Duodenal mucosa (tissue), 2 donors: ENCODE measurements around the gene RERE.
"Not testable (repeated sequence)": the region's sequence is repeated elsewhere in the genome, so short reads cannot be mapped to it uniquely, and the experiment has no call there.

ENCODE experiments used
- H3K27ac ChIP-seq: one replicate; pipeline ENCODE4 v1.7.0; 2013; ENCODE audit warnings: low read depth, low read length
- H3K27me3 ChIP-seq, 2 donors: one replicate each; pipeline ENCODE4 v1.7.0; 2013; ENCODE audit warnings: low read length in 2 of 2, control low read depth in 1 of 2; ENCODE audit not compliant: insufficient read depth in 2 of 2, control insufficient read depth in 1 of 2
- H3K36me3 ChIP-seq, 2 donors: one replicate each; pipeline ENCODE4 v1.7.0; 2013; ENCODE audit warnings: low read length in 2 of 2, control low read depth in 1 of 2; ENCODE audit not compliant: insufficient read depth in 2 of 2, control insufficient read depth in 1 of 2
- H3K4me1 ChIP-seq, 2 donors: one replicate each; pipeline ENCODE4 v1.7.0; 2013; ENCODE audit warnings: low read length in 2 of 2, control low read depth in 1 of 2; ENCODE audit not compliant: insufficient read depth in 2 of 2, control insufficient read depth in 1 of 2
- H3K4me3 ChIP-seq, 2 donors: one replicate each; pipeline ENCODE4 v1.7.0; 2013; ENCODE audit warnings: low read length in 2 of 2, low read depth in 1 of 2
- H3K9ac ChIP-seq, 2 donors: one replicate each; pipeline ENCODE4 v1.7.0; 2013; ENCODE audit warnings: low read length in 2 of 2, low read depth in 1 of 2
- H3K9me3 ChIP-seq, 2 donors: one replicate each; pipeline ENCODE4 v1.7.0; 2013; ENCODE audit warnings: low read length in 2 of 2, control low read depth in 1 of 2; ENCODE audit not compliant: control insufficient read depth in 1 of 2

The RERE gene

DNA sequence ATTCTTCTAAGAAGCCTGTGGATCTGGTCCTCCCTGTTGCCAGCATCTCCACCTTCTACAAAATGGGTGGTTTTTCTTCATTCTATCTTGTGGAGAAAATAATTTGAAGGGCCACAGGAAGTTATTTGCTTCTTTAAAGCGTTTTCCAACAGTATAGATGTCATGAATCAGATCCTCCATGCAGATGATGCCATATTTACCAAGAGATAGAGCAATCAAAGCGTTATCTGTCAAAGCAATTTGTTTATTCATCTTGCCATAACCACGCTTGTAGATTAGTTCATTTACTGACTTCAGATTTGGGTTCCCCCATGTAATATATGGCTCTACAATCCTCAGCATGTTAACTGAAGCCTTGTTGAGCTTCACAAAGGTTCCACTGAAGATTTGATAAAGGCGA is 31.2 kb downstream of the RERE start:
- H3K9me3 ChIP-seq, H3K4me3 ChIP-seq, H3K4me1 ChIP-seq, H3K36me3 ChIP-seq, H3K27me3 ChIP-seq, H3K27ac ChIP-seq, H3K9ac ChIP-seq: not testable (repeated sequence)

DNA sequence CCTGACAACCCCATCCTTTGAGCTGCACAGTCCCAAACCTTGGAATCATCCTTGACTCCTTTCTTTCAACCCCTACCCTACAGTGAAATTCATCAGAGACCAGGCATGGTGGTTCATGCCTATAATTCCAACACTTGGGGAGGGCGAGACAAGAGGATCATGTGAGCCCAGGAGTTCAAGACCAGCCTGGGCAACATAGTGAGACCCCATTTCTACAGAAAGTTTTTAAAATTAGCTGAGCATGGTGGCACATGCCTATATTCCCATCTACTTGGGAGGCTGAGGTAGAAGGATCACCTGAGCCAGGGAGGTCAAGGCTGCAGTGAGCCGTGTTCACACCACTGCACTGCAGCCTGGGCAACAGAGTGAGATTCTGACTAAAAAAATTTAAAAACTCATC is 34.5 kb downstream of the RERE start:
- no peaks in the 10 kb centered on the region for H3K27me3 ChIP-seq
- no peaks in the 10 kb centered on the region for H3K4me1 ChIP-seq
- no peak overlapping the region for H3K9ac ChIP-seq
- H3K9me3 ChIP-seq: no peaks in the 10 kb centered on the region
- no peak overlapping the region for H3K4me3 ChIP-seq
- H3K27ac ChIP-seq: no peak overlapping the region
- no peaks in the 10 kb centered on the region for H3K36me3 ChIP-seq

- Histone ChIP-seq H3K27me3 (no peaks in the 10 kb centered on the region), H3K9ac (no peak overlapping the region), H3K4me3 (no peak overlapping the region), H3K9me3 (no peaks in the 10 kb centered on the region), H3K4me1 (no peaks in the 10 kb centered on the region), H3K36me3 (no peaks in the 10 kb centered on the region), H3K27ac (no peak overlapping the region)
These were observed 35.3 kb downstream of the RERE start for GRCh38 chr1:8782001-8782620.

GRCh38 chr1:8780405-8780804 is 37.0 kb downstream of the RERE start:
- Histone ChIP-seq H3K36me3 (no peaks in the 10 kb centered on the region), H3K9me3 (no peaks in the 10 kb centered on the region), H3K27me3 (no peaks in the 10 kb centered on the region), H3K4me3 (no peak overlapping the region), H3K9ac (no peak overlapping the region), H3K4me1 (no peaks in the 10 kb centered on the region), H3K27ac (no peak overlapping the region)

DNA sequence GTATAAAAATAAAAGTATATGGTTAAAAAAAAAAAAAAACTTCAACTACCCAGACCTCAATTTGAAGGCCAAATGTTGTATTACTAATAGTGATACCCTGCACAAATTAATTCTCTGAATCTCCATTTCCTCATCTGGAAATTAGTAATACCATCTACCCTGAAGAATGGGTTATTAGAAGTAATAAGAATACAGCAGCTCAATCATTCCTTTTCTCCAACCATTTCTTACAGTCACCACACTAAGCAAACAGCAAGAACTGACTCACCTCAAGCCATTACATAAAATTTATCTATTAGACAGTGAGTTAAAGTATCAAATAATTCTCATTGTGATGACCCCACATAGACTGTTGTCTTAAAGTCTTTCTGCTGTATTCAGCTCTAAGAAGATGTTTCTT is 39.6 kb downstream of the RERE start:
- no peaks in the 10 kb centered on the region for H3K4me1 ChIP-seq
- H3K27me3 ChIP-seq: no peaks in the 10 kb centered on the region
- no peaks in the 10 kb centered on the region for H3K36me3 ChIP-seq
- H3K9ac ChIP-seq: no peak overlapping the region
- no peaks in the 10 kb centered on the region for H3K9me3 ChIP-seq
- no peak overlapping the region for H3K27ac ChIP-seq
- no peak overlapping the region for H3K4me3 ChIP-seq

- no peaks in the 10 kb centered on the region for H3K9me3 ChIP-seq
- H3K27ac ChIP-seq: no peak overlapping the region
- no peak overlapping the region for H3K4me3 ChIP-seq
- no peak overlapping the region for H3K9ac ChIP-seq
- no peaks in the 10 kb centered on the region for H3K27me3 ChIP-seq
- H3K36me3 ChIP-seq: no peaks in the 10 kb centered on the region
- H3K4me1 ChIP-seq: no peaks in the 10 kb centered on the region
These were observed 41.3 kb downstream of the RERE start for GRCh38 chr1:8776104-8776503.

DNA sequence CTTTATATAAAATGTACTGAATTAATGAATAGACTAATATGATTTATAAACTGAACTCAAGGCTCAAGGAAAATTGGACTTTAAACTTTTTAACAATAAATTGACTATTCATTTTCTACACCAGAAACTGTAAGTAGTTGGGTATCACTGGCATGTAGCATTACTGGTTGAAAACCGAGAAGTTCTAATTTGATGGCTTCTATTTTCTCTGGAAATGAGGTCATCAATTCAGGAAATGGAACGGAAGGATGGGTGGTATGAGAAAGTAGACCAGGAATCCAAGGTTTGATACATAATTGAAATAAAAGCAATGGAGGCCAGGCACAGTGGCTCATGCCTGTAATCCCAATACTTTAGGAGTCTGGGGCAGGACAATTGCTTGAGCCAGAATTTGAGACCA is 50.4 kb downstream of the RERE start:
- H3K36me3 ChIP-seq: no peaks in the 10 kb centered on the region
- peaks cover 0 to 5% of the 10 kb centered on the region in 2 donors for H3K4me1 ChIP-seq
- no peak overlapping the region for H3K9ac ChIP-seq
- no peak overlapping the region for H3K4me3 ChIP-seq
- H3K27ac ChIP-seq: no peak overlapping the region
- no peaks in the 10 kb centered on the region for H3K9me3 ChIP-seq
- no peaks in the 10 kb centered on the region for H3K27me3 ChIP-seq

- Histone ChIP-seq H3K9me3 (no peaks in the 10 kb centered on the region), H3K36me3 (no peaks in the 10 kb centered on the region), H3K4me3 (no peak overlapping the region)
These were observed 52.2 kb downstream of the RERE start for GRCh38 chr1:8765198-8765597.

DNA sequence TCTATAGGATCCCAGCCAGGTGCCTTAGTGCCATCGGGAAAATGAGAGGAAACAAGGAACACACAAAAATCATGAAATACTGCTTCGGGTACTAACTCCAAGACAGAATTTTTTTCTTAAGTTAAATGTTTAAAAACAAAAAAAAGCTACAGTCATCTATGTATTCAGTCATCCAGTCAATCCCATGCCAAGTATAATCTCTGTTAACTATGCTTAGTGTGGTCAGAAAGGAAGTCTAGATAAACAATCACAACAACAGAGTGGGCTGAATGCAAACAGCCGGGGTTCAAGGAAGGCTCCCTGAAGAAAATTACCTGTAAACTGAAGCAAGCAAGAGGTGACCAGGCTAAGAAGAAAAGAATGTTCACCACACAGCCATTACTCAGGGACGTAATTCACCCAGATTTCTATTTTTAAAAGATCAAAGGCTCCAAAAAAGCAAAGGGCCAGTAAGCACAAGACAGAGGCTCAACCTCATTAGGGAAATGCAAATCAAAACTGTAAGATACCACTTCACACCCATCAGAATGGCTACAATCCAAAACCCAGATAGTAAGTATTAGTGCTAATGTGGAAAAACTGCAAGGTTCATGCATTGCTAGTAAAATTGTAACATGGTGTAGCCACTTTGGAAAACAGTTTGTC is 53.0 kb downstream of the RERE start:
- Histone ChIP-seq H3K27ac (no peak overlapping the region), H3K4me1 (peaks cover 0 to 5% of the 10 kb centered on the region in 2 donors), H3K9me3 (no peaks in the 10 kb centered on the region), H3K9ac (no peak overlapping the region), H3K27me3 (no peaks in the 10 kb centered on the region), H3K4me3 (no peak overlapping the region), H3K36me3 (no peaks in the 10 kb centered on the region)

More at GRCh38 chr1:8765198-8765597, 52.2 kb downstream of the RERE start:
- H3K9ac ChIP-seq: no peak overlapping the region
- H3K4me1 ChIP-seq: peaks cover 0 to 5% of the 10 kb centered on the region in 2 donors
- H3K27ac ChIP-seq: no peak overlapping the region
- H3K27me3 ChIP-seq: no peaks in the 10 kb centered on the region

DNA sequence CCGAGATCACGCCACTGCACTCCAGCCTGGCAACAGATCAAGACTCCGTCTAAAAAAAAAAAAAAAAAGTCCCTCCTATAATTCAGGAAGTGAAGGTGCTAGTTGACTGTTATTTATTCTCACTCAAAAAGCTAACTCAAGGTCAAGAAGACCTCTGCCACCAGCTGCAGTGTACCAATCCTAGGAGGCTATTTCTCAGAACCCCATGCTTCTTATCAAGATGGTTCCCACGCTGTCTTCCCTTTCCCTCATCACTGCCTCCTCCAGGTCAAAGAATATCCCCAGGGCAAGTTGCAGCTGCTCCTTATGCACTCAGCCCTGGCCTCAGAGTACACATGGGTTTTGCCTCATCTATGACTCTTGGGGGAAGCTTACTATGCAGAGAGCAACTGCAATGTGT is 53.6 kb downstream of the RERE start:
- Histone ChIP-seq H3K27me3 (no peaks in the 10 kb centered on the region), H3K27ac (no peak overlapping the region), H3K4me3 (no peak overlapping the region), H3K9me3 (no peaks in the 10 kb centered on the region), H3K4me1 (peaks cover 0 to 5% of the 10 kb centered on the region in 2 donors), H3K9ac (no peak overlapping the region), H3K36me3 (no peaks in the 10 kb centered on the region)
